Osteoblast (primary cell): ENCODE results near the gene CDK5RAP2. TPM values are rescaled to one million over a fixed set of nuclear protein-coding genes. Genes with fewer than 3 reads are reported as not detected.

ENCODE experiments used
- DNase-seq: peaks from one replicate; pipeline ENCODE4 v3.0.0; 2011; ENCODE audit warnings: low spot score, mixed read lengths; ENCODE audit not compliant: insufficient read length; ENCODE audit errors: missing footprints
- H2AFZ ChIP-seq: 2 replicates; pipeline ENCODE4 v1.6.0; 2011; ENCODE audit warnings: mild to moderate bottlenecking, low read length
- H3K27ac ChIP-seq: 2 replicates; pipeline ENCODE4 v1.5.1; 2011; ENCODE audit warnings: mild to moderate bottlenecking, low read depth, low read length, moderate library complexity
- H3K27me3 ChIP-seq: 2 replicates; pipeline ENCODE4 v1.6.0; 2012; ENCODE audit warnings: mild to moderate bottlenecking, control low read depth, inconsistent platforms, low read length, moderate library complexity; ENCODE audit not compliant: insufficient read depth
- H3K36me3 ChIP-seq: 2 replicates; pipeline ENCODE4 v1.5.1; 2011; ENCODE audit warnings: mild to moderate bottlenecking, low read length, control low read depth, moderate library complexity; ENCODE audit not compliant: insufficient read depth
- H3K4me1 ChIP-seq: 2 replicates; pipeline ENCODE4 v1.5.1; 2011; ENCODE audit warnings: mild to moderate bottlenecking, low read length, control low read depth, moderate library complexity; ENCODE audit not compliant: insufficient read depth
- H3K4me2 ChIP-seq: 2 replicates; pipeline ENCODE4 v1.6.0; 2011; ENCODE audit warnings: mild to moderate bottlenecking, low read length; ENCODE audit not compliant: insufficient read depth
- H3K4me3 ChIP-seq: fragments of 200-600 bp; sonication (generic); 3 replicates; pipeline ENCODE4 v1.5.1; 2012; ENCODE audit warnings: mild to moderate bottlenecking, low read length, inconsistent platforms; ENCODE audit not compliant: insufficient read depth
- H3K79me2 ChIP-seq: 2 replicates; pipeline ENCODE4 v1.6.0; 2012; ENCODE audit warnings: mild to moderate bottlenecking, low read length, control low read depth, inconsistent platforms; ENCODE audit not compliant: insufficient read depth
- H3K9me3 ChIP-seq: 2 replicates; pipeline ENCODE4 v1.5.1; 2011; ENCODE audit warnings: low read depth, low read length, control low read depth
- H4K20me1 ChIP-seq: 2 replicates; pipeline ENCODE4 v1.6.0; 2012; ENCODE audit warnings: mild to moderate bottlenecking, low read length, control low read depth; ENCODE audit not compliant: insufficient read depth
- CTCF ChIP-seq: IDR thresholded peaks from 2 replicates; pipeline ENCODE4 v1.5.1; 2011; ENCODE audit warnings: mild to moderate bottlenecking, low read depth, low read length, moderate library complexity; ENCODE audit errors: extremely low read depth
- total RNA-seq: library from RNA; depleted of rRNA; stranded (reverse); fragments of >200 nt; gene quantifications from 2 replicates; pipeline ENCODE4 v1.2.3, GENCODE V29; 2012

CDK5RAP2 gene
- total RNA-seq, 1 donor, result 59.7 TPM

DNA sequence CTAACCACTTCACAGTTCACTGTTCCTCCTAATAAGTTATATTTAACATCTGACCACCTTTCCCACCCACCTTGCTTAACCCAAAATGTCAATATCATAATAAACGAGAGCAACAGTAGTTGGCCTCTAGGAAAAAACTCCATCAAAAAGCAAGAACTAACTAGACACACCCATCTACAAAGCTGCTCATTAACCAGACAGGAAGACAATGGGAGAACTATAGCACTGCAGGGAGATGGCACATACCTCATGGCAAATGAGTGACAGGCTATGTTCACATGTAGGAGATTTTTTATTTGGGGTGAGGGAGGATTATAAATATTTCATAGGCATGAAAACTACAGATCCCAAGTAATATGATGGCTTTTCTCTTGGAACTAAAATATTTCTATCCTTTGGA, 23.6 kb upstream of the CDK5RAP2 start:
- no peak overlapping the region for H3K4me3 ChIP-seq
- no peak overlapping the region for H3K27ac ChIP-seq
- H3K27me3 ChIP-seq, result no peaks in the 10 kb centered on the region

GRCh38 chr9:120603010-120603409, 23.0 kb upstream of the CDK5RAP2 start:
- no peaks in the 10 kb centered on the region for H3K36me3 ChIP-seq
- no peak overlapping the region for H3K4me2 ChIP-seq
- no peaks in the 10 kb centered on the region for H4K20me1 ChIP-seq
- H3K79me2 ChIP-seq, result no peaks in the 10 kb centered on the region
- no peaks in the 10 kb centered on the region for H3K27me3 ChIP-seq
- H3K27ac ChIP-seq, result no peak overlapping the region
- TF ChIP-seq CTCF, result no peak
- H3K9me3 ChIP-seq, result no peaks in the 10 kb centered on the region
- peaks cover 3% of the 10 kb centered on the region for H3K4me1 ChIP-seq
- H2AFZ ChIP-seq, result no peak overlapping the region
- H3K4me3 ChIP-seq, result no peak overlapping the region
- DNase-seq, result no peak

More for the DNA sequence above, 23.6 kb upstream of the CDK5RAP2 start:
- no peaks in the 10 kb centered on the region for H3K9me3 ChIP-seq
- no peak for DNase-seq
- peaks cover 3% of the 10 kb centered on the region for H3K4me1 ChIP-seq
- H2AFZ ChIP-seq, result no peak overlapping the region
- no peaks in the 10 kb centered on the region for H4K20me1 ChIP-seq
- H3K4me2 ChIP-seq, result no peak overlapping the region
- TF ChIP-seq CTCF, result no peak
- H3K79me2 ChIP-seq, result no peaks in the 10 kb centered on the region
- no peaks in the 10 kb centered on the region for H3K36me3 ChIP-seq

DNA sequence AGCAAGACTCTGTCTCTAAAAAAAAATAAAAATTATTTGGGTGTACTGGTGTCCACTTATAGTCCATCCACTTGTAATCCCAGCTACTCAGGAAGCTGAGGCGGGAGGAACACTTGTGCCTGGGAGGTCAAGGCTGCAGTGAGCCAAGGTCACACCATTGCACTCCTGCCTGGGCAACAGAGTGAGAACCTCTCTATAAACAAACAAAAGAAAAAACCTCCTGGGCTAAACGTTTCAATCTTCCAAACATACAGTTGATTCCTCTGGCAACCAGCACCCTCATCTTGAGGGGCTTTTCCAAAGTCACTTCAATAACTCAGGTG, 13.9 kb upstream of the CDK5RAP2 start:
- H3K9me3 ChIP-seq, result no peaks in the 10 kb centered on the region
- no peak overlapping the region for H3K4me3 ChIP-seq
- H3K4me1 ChIP-seq, result no peaks in the 10 kb centered on the region
- no peaks in the 10 kb centered on the region for H3K79me2 ChIP-seq
- H3K27ac ChIP-seq, result no peak overlapping the region
- no peaks in the 10 kb centered on the region for H3K27me3 ChIP-seq
- H4K20me1 ChIP-seq, result no peaks in the 10 kb centered on the region
- no peak for DNase-seq
- no peak overlapping the region for H3K4me2 ChIP-seq
- H3K36me3 ChIP-seq, result no peaks in the 10 kb centered on the region
- H2AFZ ChIP-seq, result no peak overlapping the region
- no peak for TF ChIP-seq CTCF

DNA sequence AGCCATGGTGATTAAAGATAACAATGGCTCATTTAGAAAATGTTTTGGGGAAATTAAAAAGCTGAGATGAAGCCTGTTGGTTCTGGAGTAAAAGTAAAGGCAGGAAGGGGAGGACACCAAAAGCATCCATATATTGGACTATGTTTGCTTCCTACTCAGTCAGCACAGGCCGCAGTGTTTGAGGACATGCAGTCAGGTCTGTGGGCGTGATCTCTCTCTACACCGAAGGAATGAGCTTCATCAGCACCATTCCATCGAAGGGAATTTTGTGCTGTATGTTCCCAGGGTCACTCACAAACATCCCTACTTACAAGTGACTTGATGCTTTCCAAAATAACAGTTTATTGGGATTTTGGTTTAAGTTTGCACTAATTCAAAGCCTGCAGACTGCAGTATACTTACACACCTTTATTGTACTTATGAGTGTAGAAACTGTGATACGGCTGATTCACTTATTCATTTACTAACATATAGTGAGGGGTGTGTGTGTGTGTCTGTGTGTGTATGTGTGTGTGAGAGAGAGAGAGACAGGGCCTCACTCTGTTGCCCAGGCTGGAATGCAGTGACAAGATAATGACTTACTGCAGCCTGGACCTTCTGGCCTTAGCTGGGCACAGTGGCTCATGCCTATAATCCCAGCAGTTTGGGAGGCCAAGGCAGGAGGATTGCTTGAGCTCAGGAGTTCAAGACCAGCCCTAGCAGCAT, 13.4 kb upstream of the CDK5RAP2 start:
- H3K4me1 ChIP-seq, result no peaks in the 10 kb centered on the region

More for the DNA sequence above, 13.4 kb upstream of the CDK5RAP2 start:
- DNase-seq, result peak; percentile 3
- Histone ChIP-seq H2AFZ (no peak overlapping the region), H3K27me3 (no peaks in the 10 kb centered on the region), H3K9me3 (no peaks in the 10 kb centered on the region), H3K27ac (no peak overlapping the region), H3K36me3 (no peaks in the 10 kb centered on the region), H3K4me2 (no peak overlapping the region), H3K4me3 (no peak overlapping the region), H4K20me1 (no peaks in the 10 kb centered on the region), H3K79me2 (no peaks in the 10 kb centered on the region)
- TF ChIP-seq CTCF, result no peak
